Measurements from ENCODE around the gene RAB22A. TPM values are rescaled to one million over a fixed set of nuclear protein-coding genes. Genes with fewer than 3 reads are reported as not detected.

RAB22A gene
- total and polyA plus RNA-seq, 12 donors, result 6.7 to 46.3 (median 28.2) TPM

- intact Hi-C loops (cut with DNase I), result no loop called here
- H3K36me3 ChIP-seq (replicated peaks in 1 of 2), result no peaks in the 10 kb centered on the region
These were observed 75.3 kb downstream of the RAB22A start for GRCh38 chr20:58384821-58385220.

GRCh38 chr20:58388028-58388601 is 78.6 kb downstream of the RAB22A start:
- TF ChIP-seq CTCF (IDR thresholded peaks at IDR 0.05), result no peak
- no peak for TF ChIP-seq POLR2A (IDR thresholded peaks at IDR 0.05)
- WGBS, 4 donors, result 70 to 73% (median 71%) methylated on average over 4 of the region's 4 CpGs
- DNase-seq, result no peak
- Histone ChIP-seq H3K9me3 (replicated peaks in 1 of 3) (no peaks in the 10 kb centered on the region), H3K4me1 (replicated peaks in 1 of 2) (peaks cover 14 to 34% of the 10 kb centered on the region in 2 donors), H3K4me3 (peak overlapping the region in 2 of 4 donors; percentile 74 to 92), H3K27ac (peak overlapping the region in 2 of 5 donors; percentile 59 to 95), H3K27me3 (no peaks in the 10 kb centered on the region), H3K36me3 (replicated peaks in 1 of 2) (no peaks in the 10 kb centered on the region)
- intact Hi-C loops (cut with DNase I), result no loop called here

More at GRCh38 chr20:58384821-58385220, 75.3 kb downstream of the RAB22A start:
- Histone ChIP-seq H3K27me3 (no peaks in the 10 kb centered on the region), H3K9me3 (replicated peaks in 1 of 3) (no peaks in the 10 kb centered on the region), H3K27ac (no peak overlapping the region), H3K4me1 (replicated peaks in 1 of 2) (peaks cover 1 to 3% of the 10 kb centered on the region in 2 donors), H3K4me3 (no peak overlapping the region)
- no peak for DNase-seq
- 78 to 94% (median 90%) methylated on average over 4 to 5 of the region's 5 CpGs for WGBS, 4 donors
- no peak for TF ChIP-seq CTCF (IDR thresholded peaks at IDR 0.05)
- no peak for TF ChIP-seq POLR2A (IDR thresholded peaks at IDR 0.05)

- DNase-seq, result peak; percentile 94 to 97 (median 95)
- peak within 1 kb of the TSS; percentile 92 to 97 (median 94) for H3K27ac ChIP-seq
- H3K4me3 ChIP-seq, result peak within 1 kb of the TSS; percentile 51 to 92 (median 72)
- intact Hi-C loops (cut with DNase I), result no loop called here
- no peaks in the 10 kb centered on the region for H3K27me3 ChIP-seq
- H3K4me1 ChIP-seq (replicated peaks in 1 of 2), result peaks cover 14 to 35% of the 10 kb centered on the region in 2 donors
- no peaks in the 10 kb centered on the region for H3K9me3 ChIP-seq (replicated peaks in 1 of 3)
- TF ChIP-seq POLR2A (IDR thresholded peaks at IDR 0.05) (peak; percentile 84 to 96), CTCF (IDR thresholded peaks at IDR 0.05) (no peak)
- WGBS, 4 donors, result 0% methylated on average over 7 to 51 of the region's 51 CpGs
- no peaks in the 10 kb centered on the region for H3K36me3 ChIP-seq (replicated peaks in 1 of 2)
These were observed 79.4 kb downstream of the RAB22A start, which contains the start of gene VAPB for GRCh38 chr20:58388882-58389323. VAPB (plus strand) TSS chr20:58389229; CDS start chr20:58389460, 231 bp downstream.

GRCh38 chr20:58389324-58389967 is 79.9 kb downstream of the RAB22A start:
- peak overlapping the region; percentile 92 to 97 (median 94) for H3K27ac ChIP-seq
- TF ChIP-seq CTCF (IDR thresholded peaks at IDR 0.05), result no peak
- TF ChIP-seq POLR2A (IDR thresholded peaks at IDR 0.05), result peak in 1 of 2 donors; percentile 16
- intact Hi-C loops (cut with DNase I), result no loop called here
- H3K4me3 ChIP-seq, result peak overlapping the region; percentile 51 to 92 (median 72)
- no peaks in the 10 kb centered on the region for H3K9me3 ChIP-seq (replicated peaks in 1 of 3)
- no peaks in the 10 kb centered on the region for H3K27me3 ChIP-seq
- 1 to 4% (median 1%) methylated on average over 16 to 56 of the region's 56 CpGs for WGBS, 4 donors
- H3K36me3 ChIP-seq (replicated peaks in 1 of 2), result no peaks in the 10 kb centered on the region
- peaks cover 14 to 35% of the 10 kb centered on the region in 2 donors for H3K4me1 ChIP-seq (replicated peaks in 1 of 2)
- peak in 6 of 7 donors; percentile 35 to 70 (median 50) for DNase-seq

All from adrenal gland (tissue), 12 donors.